OCI-LY7 (cell line): Measurements from ENCODE around the gene LRP1B. TPM values are rescaled to one million over a fixed set of nuclear protein-coding genes. Genes with fewer than 3 reads are reported as not detected.

Experiments
- BruUV-seq: library from RNA; stranded (reverse); fragments of 400-500 nt; replicated peaks from 2 replicates; lab custom pipeline; 2021; lab: Mats Ljungman, UMichigan
- CTCF ChIA-PET: fragments of 300-600 bp; sonication (Branson Sonifier 250); formaldehyde crosslinking; loops from one replicate; lab custom pipeline; 2022; ENCODE audit warnings: antibody characterized with exemption; ENCODE audit not compliant: unreplicated experiment; lab: Charles Lee
- POLR2A ChIA-PET: fragments of 300-600 bp; sonication (Branson Sonifier 250); formaldehyde crosslinking; loops from one replicate; lab custom pipeline; 2022; ENCODE audit warnings: antibody characterized with exemption; lab: Charles Lee
- DNase-seq: peaks from one replicate; pipeline ENCODE4 v3.0.0-alpha.2; 2015; ENCODE audit warnings: low spot score
- H2AFZ ChIP-seq: fragments of 200-600 bp; sonication (generic), shearing (Covaris generic); 2 replicates; pipeline ENCODE4 v1.6.1; 2014; ENCODE audit warnings: mild to moderate bottlenecking, antibody characterized with exemption, low read length, moderate library complexity
- H3K27ac ChIP-seq: fragments of 200-600 bp; sonication (generic); 2 replicates; pipeline ENCODE4 v1.5.1; 2014; ENCODE audit warnings: mixed run types, low read depth, mild to moderate bottlenecking, moderate library complexity, low read length, inconsistent platforms; ENCODE audit not compliant: poor library complexity, severe bottlenecking
- H3K36me3 ChIP-seq: fragments of 200-600 bp; sonication (generic); 2 replicates; pipeline ENCODE4 v1.6.1; 2014; ENCODE audit warnings: mild to moderate bottlenecking, antibody characterized with exemption, low read length, moderate library complexity, mixed read lengths; ENCODE audit not compliant: insufficient read depth
- H3K4me1 ChIP-seq: fragments of 200-600 bp; sonication (generic); 2 replicates; pipeline ENCODE4 v1.5.1; 2014; ENCODE audit warnings: mild to moderate bottlenecking, low read length; ENCODE audit not compliant: insufficient read depth, poor library complexity, severe bottlenecking
- H3K4me2 ChIP-seq: fragments of 200-600 bp; sonication (generic); 2 replicates; pipeline ENCODE4 v1.6.1; 2014; ENCODE audit warnings: mild to moderate bottlenecking, low read length
- H3K4me3 ChIP-seq: fragments of 200-600 bp; sonication (generic); 2 replicates; pipeline ENCODE4 v1.5.1; 2014; ENCODE audit warnings: mild to moderate bottlenecking, low read depth, low read length; ENCODE audit not compliant: poor library complexity, severe bottlenecking
- H3K79me2 ChIP-seq: fragments of 200-600 bp; sonication (generic); 2 replicates; pipeline ENCODE4 v1.6.1; 2016; ENCODE audit warnings: low read depth, mild to moderate bottlenecking, low read length, moderate library complexity, mixed read lengths; ENCODE audit not compliant: insufficient read depth
- H3K9me2 ChIP-seq: fragments of 200-600 bp; sonication (generic); 2 replicates; pipeline ENCODE4 v1.6.1; 2016; ENCODE audit warnings: mild to moderate bottlenecking, low read length, mixed read lengths; ENCODE audit not compliant: insufficient read depth
- H3K9me3 ChIP-seq: fragments of 200-600 bp; sonication (generic); 2 replicates; pipeline ENCODE4 v1.6.1; 2014; ENCODE audit warnings: mild to moderate bottlenecking, mixed run types, low read length, mixed read lengths
- H4K20me1 ChIP-seq: fragments of 200-600 bp; sonication (generic); 2 replicates; pipeline ENCODE4 v1.6.1; 2014; ENCODE audit warnings: mild to moderate bottlenecking, antibody characterized with exemption, low read length, moderate library complexity, mixed read lengths; ENCODE audit not compliant: insufficient read depth
- CTCF ChIP-seq: fragments of 200-600 bp; sonication (generic); conservative IDR thresholded peaks from 2 replicates; pipeline ENCODE4 v1.5.1; 2014; ENCODE audit warnings: mild to moderate bottlenecking, antibody characterized with exemption, low read length, moderate library complexity, mixed read lengths
- EZH2phosphoT487 ChIP-seq: fragments of 200-600 bp; sonication (generic); IDR thresholded peaks from 2 replicates; pipeline ENCODE4 v1.6.1; 2018; ENCODE audit warnings: low read depth, borderline replicate concordance, mild to moderate bottlenecking, mixed run types, antibody characterized with exemption, low read length, moderate library complexity, mixed read lengths
- intact Hi-C: fragments of 100-400 bp; cut with micrococcal nuclease; formaldehyde crosslinking; loops from one replicate; pipeline ENCODE4 v1.10.0; 2022; ENCODE audit not compliant: unreplicated experiment
- total RNA-seq, 2 experiments: library from RNA; depleted of rRNA in 1 of 2; stranded (reverse); fragments of >200 nt in 1 of 2; shearing (Covaris generic) in 1 of 2; gene quantifications; 2 replicates each; pipeline ENCODE4 v1.2.3, GENCODE V29; 2014 to 2022

Gene LRP1B
- total RNA-seq, 2 experiments from 2014 or later, result not detected

GRCh38 chr2:140509765-140510164 lies 1621.1 kb downstream of the LRP1B start:
- Histone ChIP-seq H3K4me2 (no peak overlapping the region), H3K4me3 (no peak overlapping the region), H2AFZ (no peak overlapping the region), H3K9me3 (no peaks in the 10 kb centered on the region), H3K79me2 (no peaks in the 10 kb centered on the region), H3K4me1 (no peaks in the 10 kb centered on the region), H3K9me2 (no peaks in the 10 kb centered on the region), H4K20me1 (no peaks in the 10 kb centered on the region), H3K27ac (no peak overlapping the region), H3K36me3 (no peaks in the 10 kb centered on the region)
- POLR2A ChIA-PET, result no interaction called here
- TF ChIP-seq EZH2phosphoT487 (no peak), CTCF (no peak)
- CTCF ChIA-PET, result no interaction called here
- DNase-seq, result no peak
- intact Hi-C loops, result no loop called here
- no TSS peak for BruUV-seq

GRCh38 chr2:140508756-140509155 lies 1622.1 kb downstream of the LRP1B start:
- Histone ChIP-seq H2AFZ (no peak overlapping the region), H3K9me3 (no peaks in the 10 kb centered on the region), H4K20me1 (no peaks in the 10 kb centered on the region), H3K4me2 (no peak overlapping the region), H3K4me1 (no peaks in the 10 kb centered on the region), H3K9me2 (no peaks in the 10 kb centered on the region), H3K36me3 (no peaks in the 10 kb centered on the region), H3K79me2 (no peaks in the 10 kb centered on the region), H3K27ac (no peak overlapping the region), H3K4me3 (no peak overlapping the region)
- TF ChIP-seq CTCF, result no peak
- no peak for TF ChIP-seq EZH2phosphoT487
- ChIA-PET POLR2A (no interaction called here), CTCF (no interaction called here)
- no TSS peak for BruUV-seq
- DNase-seq, result no peak
- intact Hi-C loops, result no loop called here

- POLR2A ChIA-PET, result no interaction called here
- no peaks in the 10 kb centered on the region for H3K4me1 ChIP-seq
- H3K79me2 ChIP-seq, result no peaks in the 10 kb centered on the region
- no peaks in the 10 kb centered on the region for H3K9me3 ChIP-seq
- no TSS peak for BruUV-seq
- H3K36me3 ChIP-seq, result no peaks in the 10 kb centered on the region
- no peak overlapping the region for H3K4me3 ChIP-seq
- no peak overlapping the region for H2AFZ ChIP-seq
- no peak overlapping the region for H3K4me2 ChIP-seq
- H3K9me2 ChIP-seq, result no peaks in the 10 kb centered on the region
- DNase-seq, result no peak
- CTCF ChIA-PET, result no interaction called here
- intact Hi-C loops, result no loop called here
- H4K20me1 ChIP-seq, result no peaks in the 10 kb centered on the region
- no peak overlapping the region for H3K27ac ChIP-seq
- TF ChIP-seq EZH2phosphoT487 (no peak), CTCF (no peak)
These were observed 1624.2 kb downstream of the LRP1B start for GRCh38 chr2:140506606-140507005.
